ENCODE results near the gene TEAD4. TPM values are rescaled to one million over a fixed set of nuclear protein-coding genes. Genes with fewer than 3 reads are reported as not detected.

The TEAD4 gene
- total and polyA plus RNA-seq, 8 donors: 12.2 to 34.1 (median 13.8) TPM

DNA sequence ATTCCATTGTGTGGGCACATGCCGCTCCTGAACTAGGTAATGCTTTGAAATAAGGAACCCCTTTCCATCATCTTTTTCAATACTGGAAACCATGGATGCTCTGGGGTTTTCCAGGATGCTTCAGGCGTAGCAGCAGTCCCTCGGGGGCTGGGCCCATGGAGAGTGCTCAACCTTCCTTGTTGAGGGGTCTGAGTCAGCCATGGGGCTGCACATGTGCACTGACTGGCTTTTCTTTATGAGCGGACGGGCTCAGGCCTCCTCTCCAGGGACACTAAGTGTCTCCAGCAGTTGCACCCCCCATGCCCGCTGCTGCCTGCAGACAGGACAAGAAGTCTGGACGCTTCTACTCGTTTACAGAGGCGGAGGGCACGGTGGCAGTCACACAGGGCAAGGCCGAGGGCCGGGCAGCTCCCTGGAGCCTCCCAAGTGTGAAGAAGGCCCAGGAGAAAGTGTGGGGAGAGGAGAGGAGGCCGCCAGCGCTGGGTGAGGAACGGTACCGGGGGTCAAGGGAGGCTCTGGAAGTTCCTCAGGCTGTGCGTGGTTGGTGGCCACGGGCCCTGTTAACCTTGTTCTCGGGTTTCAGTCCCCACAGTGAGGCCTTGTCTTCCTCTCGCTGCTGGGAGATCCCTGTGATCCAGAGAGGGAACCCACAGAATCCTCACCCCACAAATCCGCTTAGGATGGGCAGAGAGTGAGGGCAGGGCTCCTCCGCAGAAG is 51.2 kb downstream of the TEAD4 start:
- Histone ChIP-seq H3K36me3 (peaks cover 0 to 28% of the 10 kb centered on the region in 2 donors), H3K4me1 (peaks cover 0 to 5% of the 10 kb centered on the region in 2 donors), H3K27ac (no peak overlapping the region), H3K27me3 (no peaks in the 10 kb centered on the region), H3K4me3 (no peak overlapping the region), H3K9me3 (no peaks in the 10 kb centered on the region)
- TF ChIP-seq, protein P1, sequence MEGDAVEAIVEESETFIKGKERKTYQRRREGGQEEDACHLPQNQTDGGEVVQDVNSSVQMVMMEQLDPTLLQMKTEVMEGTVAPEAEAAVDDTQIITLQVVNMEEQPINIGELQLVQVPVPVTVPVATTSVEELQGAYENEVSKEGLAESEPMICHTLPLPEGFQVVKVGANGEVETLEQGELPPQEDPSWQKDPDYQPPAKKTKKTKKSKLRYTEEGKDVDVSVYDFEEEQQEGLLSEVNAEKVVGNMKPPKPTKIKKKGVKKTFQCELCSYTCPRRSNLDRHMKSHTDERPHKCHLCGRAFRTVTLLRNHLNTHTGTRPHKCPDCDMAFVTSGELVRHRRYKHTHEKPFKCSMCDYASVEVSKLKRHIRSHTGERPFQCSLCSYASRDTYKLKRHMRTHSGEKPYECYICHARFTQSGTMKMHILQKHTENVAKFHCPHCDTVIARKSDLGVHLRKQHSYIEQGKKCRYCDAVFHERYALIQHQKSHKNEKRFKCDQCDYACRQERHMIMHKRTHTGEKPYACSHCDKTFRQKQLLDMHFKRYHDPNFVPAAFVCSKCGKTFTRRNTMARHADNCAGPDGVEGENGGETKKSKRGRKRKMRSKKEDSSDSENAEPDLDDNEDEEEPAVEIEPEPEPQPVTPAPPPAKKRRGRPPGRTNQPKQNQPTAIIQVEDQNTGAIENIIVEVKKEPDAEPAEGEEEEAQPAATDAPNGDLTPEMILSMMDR (IDR thresholded peaks at IDR 0.05): no peak
- peak in 1 of 4 donors; percentile 65 for DNase-seq
- intact Hi-C loops (cut with DNase I): no loop called here
- ATAC-seq: no peak

DNA sequence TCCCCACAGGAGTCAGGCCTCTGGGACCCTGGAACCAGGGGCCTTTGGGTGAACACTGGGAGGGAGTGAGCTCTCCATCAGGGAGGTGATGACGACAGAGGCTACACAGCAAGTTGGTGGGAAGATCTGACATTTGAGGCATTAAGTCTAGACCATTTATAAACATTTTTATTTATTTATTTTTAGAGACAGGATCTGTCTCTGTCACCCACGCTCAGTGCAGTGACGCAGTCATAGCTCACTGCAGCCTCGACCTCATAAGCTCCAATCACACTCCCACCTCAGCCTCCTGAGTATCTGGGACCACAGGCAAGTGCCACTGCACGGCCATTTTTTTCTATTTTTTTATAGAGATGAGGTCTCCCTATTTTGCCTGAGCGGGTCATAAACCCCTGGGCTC is 53.6 kb downstream of the TEAD4 start:
- H3K27ac ChIP-seq: no peak overlapping the region
- TF ChIP-seq, protein P1 (IDR thresholded peaks at IDR 0.05): no peak
- DNase-seq (no peak), ATAC-seq (no peak)
- H3K4me3 ChIP-seq: no peak overlapping the region
- peaks cover 0 to 5% of the 10 kb centered on the region in 2 donors for H3K4me1 ChIP-seq
- no peaks in the 10 kb centered on the region for H3K27me3 ChIP-seq
- intact Hi-C loops (cut with DNase I): no loop called here
- H3K36me3 ChIP-seq: peaks cover 0 to 30% of the 10 kb centered on the region in 2 donors
- H3K9me3 ChIP-seq: no peaks in the 10 kb centered on the region

DNA sequence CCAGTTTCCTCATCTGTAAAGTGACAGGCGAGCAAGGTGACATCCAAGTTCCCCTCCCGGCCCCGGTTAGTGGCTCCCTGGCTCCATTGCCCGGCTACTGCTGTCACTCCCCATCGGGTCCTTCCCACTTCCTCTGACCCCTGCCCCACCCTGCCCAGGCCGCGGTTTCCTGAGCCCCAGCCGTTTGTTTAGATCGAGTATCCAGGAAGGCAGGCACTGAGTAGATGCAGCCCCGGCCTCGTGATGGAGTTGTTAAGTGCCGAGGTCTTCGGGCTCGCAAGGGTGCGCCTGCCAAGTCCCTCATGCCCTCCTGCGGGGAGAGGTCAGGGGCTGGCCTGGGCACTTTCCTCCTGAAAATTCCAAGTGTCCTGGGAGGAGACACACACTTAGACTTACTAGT is 55.4 kb downstream of the TEAD4 start:
- TF ChIP-seq, protein P1 (IDR thresholded peaks at IDR 0.05): no peak
- DNase-seq (no peak), ATAC-seq (peak; percentile 26)
- Histone ChIP-seq H3K27ac (peak overlapping the region; percentile 16 to 48), H3K9me3 (no peaks in the 10 kb centered on the region), H3K4me3 (no peak overlapping the region), H3K4me1 (peaks cover 0 to 5% of the 10 kb centered on the region in 2 donors), H3K36me3 (peaks cover 0 to 49% of the 10 kb centered on the region in 2 donors), H3K27me3 (no peaks in the 10 kb centered on the region)
- intact Hi-C loops (cut with DNase I): no loop called here

DNA sequence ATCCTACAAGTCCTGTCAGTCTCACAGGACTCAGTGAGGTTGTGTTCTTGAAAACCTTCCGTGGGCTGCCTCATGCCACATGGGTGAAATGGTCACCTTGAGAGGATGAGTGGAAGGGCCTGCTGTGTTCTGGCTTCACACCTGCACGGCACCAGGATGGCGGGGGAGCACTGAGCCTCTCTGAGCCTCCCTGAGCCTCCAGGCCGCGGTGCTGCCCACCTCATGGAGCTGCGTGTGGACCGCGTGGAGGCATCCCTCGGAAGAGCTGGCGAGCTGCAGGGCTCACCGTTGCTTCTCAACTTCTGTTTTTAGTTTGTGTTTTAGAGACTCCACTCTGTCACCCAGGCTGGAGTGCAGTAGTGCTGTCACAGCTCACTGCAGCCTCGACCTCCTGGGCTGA is 56.2 kb downstream of the TEAD4 start:
- intact Hi-C loops (cut with DNase I): no loop called here
- H3K4me1 ChIP-seq: peaks cover 0 to 5% of the 10 kb centered on the region in 2 donors
- no peak overlapping the region for H3K27ac ChIP-seq
- H3K9me3 ChIP-seq: no peaks in the 10 kb centered on the region
- H3K27me3 ChIP-seq: no peaks in the 10 kb centered on the region
- H3K36me3 ChIP-seq: peaks cover 0 to 50% of the 10 kb centered on the region in 2 donors
- H3K4me3 ChIP-seq: no peak overlapping the region
- ATAC-seq (no peak), DNase-seq (no peak)
- TF ChIP-seq, protein P1 (IDR thresholded peaks at IDR 0.05): no peak

DNA sequence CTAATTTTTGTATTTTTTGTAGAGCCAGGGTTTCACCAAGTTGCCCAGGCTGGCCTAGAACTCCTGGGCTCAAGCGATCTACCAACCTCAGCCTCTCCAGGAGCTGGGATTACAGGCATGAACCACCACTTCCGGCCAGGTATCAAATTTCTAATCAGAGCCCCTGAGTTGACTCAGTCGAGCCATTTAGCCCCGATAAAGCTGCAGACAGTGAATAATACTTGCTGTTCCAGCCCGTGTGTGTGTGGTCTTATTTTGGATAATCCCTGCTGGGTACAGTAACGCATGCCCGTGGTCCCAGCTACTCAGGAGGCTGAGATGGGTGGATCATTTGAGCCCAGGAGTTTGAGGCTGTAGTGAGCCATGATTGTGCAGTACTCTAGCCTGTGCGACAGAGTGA is 57.0 kb downstream of the TEAD4 start:
- no peak overlapping the region for H3K27ac ChIP-seq
- H3K9me3 ChIP-seq: no peaks in the 10 kb centered on the region
- TF ChIP-seq, protein P1 (IDR thresholded peaks at IDR 0.05): no peak
- peaks cover 0 to 49% of the 10 kb centered on the region in 2 donors for H3K36me3 ChIP-seq
- no peak for DNase-seq
- intact Hi-C loops (cut with DNase I): no loop called here
- peaks cover 0 to 5% of the 10 kb centered on the region in 2 donors for H3K4me1 ChIP-seq
- H3K27me3 ChIP-seq: no peaks in the 10 kb centered on the region
- ATAC-seq: no peak
- H3K4me3 ChIP-seq: no peak overlapping the region
